ENCODE results near the gene STX7. TPM values are rescaled to one million over a fixed set of nuclear protein-coding genes. Genes with fewer than 3 reads are reported as not detected.

Gene STX7
- total RNA-seq, 1 donor from 2014 or later, result 10.4 TPM

GRCh38 chr6:132481189-132481588, 31.7 kb downstream of the STX7 start:
- H3K4me3 ChIP-seq (ENCODE audit: low read length in 3 of 3), result no peak overlapping the region
- H3K27me3 ChIP-seq (ENCODE audit: control insufficient read depth in 3 of 3, insufficient read depth in 3 of 3, low read length in 3 of 3), result no peaks in the 10 kb centered on the region
- H3K27ac ChIP-seq (ENCODE audit: low read depth, low read length), result no peak overlapping the region
- no peak overlapping the region for H3K9ac ChIP-seq (ENCODE audit: low read depth in 1 of 3, low read length in 3 of 3)
- peaks cover 0 to 3% (median 3%) of the 10 kb centered on the region in 3 donors for H3K4me1 ChIP-seq (ENCODE audit: control insufficient read depth in 3 of 3, insufficient read depth in 3 of 3, low read length in 3 of 3)
- H3K36me3 ChIP-seq (ENCODE audit: control insufficient read depth in 3 of 3, insufficient read depth in 3 of 3, low read length in 3 of 3), result no peaks in the 10 kb centered on the region
- no peaks in the 10 kb centered on the region for H3K9me3 ChIP-seq (ENCODE audit: control insufficient read depth in 3 of 3, low read length in 3 of 3)

GRCh38 chr6:132479131-132479530, 33.8 kb downstream of the STX7 start:
- Histone ChIP-seq H3K27me3 (ENCODE audit: control insufficient read depth in 3 of 3, insufficient read depth in 3 of 3, low read length in 3 of 3) (no peaks in the 10 kb centered on the region), H3K36me3 (ENCODE audit: control insufficient read depth in 3 of 3, insufficient read depth in 3 of 3, low read length in 3 of 3) (no peaks in the 10 kb centered on the region), H3K27ac (ENCODE audit: low read depth, low read length) (no peak overlapping the region), H3K9me3 (ENCODE audit: control insufficient read depth in 3 of 3, low read length in 3 of 3) (no peaks in the 10 kb centered on the region), H3K9ac (ENCODE audit: low read depth in 1 of 3, low read length in 3 of 3) (no peak overlapping the region), H3K4me3 (ENCODE audit: low read length in 3 of 3) (no peak overlapping the region), H3K4me1 (ENCODE audit: control insufficient read depth in 3 of 3, insufficient read depth in 3 of 3, low read length in 3 of 3) (peaks cover 0 to 3% (median 3%) of the 10 kb centered on the region in 3 donors)

GRCh38 chr6:132478674-132479073, 34.2 kb downstream of the STX7 start:
- Histone ChIP-seq H3K36me3 (ENCODE audit: control insufficient read depth in 3 of 3, insufficient read depth in 3 of 3, low read length in 3 of 3) (peaks cover 0 to 3% (median 0%) of the 10 kb centered on the region in 3 donors), H3K9me3 (ENCODE audit: control insufficient read depth in 3 of 3, low read length in 3 of 3) (no peaks in the 10 kb centered on the region), H3K27me3 (ENCODE audit: control insufficient read depth in 3 of 3, insufficient read depth in 3 of 3, low read length in 3 of 3) (no peaks in the 10 kb centered on the region), H3K27ac (ENCODE audit: low read depth, low read length) (no peak overlapping the region), H3K9ac (ENCODE audit: low read depth in 1 of 3, low read length in 3 of 3) (no peak overlapping the region), H3K4me1 (ENCODE audit: control insufficient read depth in 3 of 3, insufficient read depth in 3 of 3, low read length in 3 of 3) (peaks cover 0 to 3% (median 3%) of the 10 kb centered on the region in 3 donors), H3K4me3 (ENCODE audit: low read length in 3 of 3) (no peak overlapping the region)

- Histone ChIP-seq H3K4me3 (ENCODE audit: low read length in 3 of 3) (no peak overlapping the region), H3K27me3 (ENCODE audit: control insufficient read depth in 3 of 3, insufficient read depth in 3 of 3, low read length in 3 of 3) (no peaks in the 10 kb centered on the region), H3K36me3 (ENCODE audit: control insufficient read depth in 3 of 3, insufficient read depth in 3 of 3, low read length in 3 of 3) (peaks cover 0 to 3% (median 0%) of the 10 kb centered on the region in 3 donors), H3K4me1 (ENCODE audit: control insufficient read depth in 3 of 3, insufficient read depth in 3 of 3, low read length in 3 of 3) (peaks cover 0 to 3% (median 3%) of the 10 kb centered on the region in 3 donors), H3K27ac (ENCODE audit: low read depth, low read length) (no peak overlapping the region), H3K9ac (ENCODE audit: low read depth in 1 of 3, low read length in 3 of 3) (no peak overlapping the region), H3K9me3 (ENCODE audit: control insufficient read depth in 3 of 3, low read length in 3 of 3) (no peaks in the 10 kb centered on the region)
Observed at GRCh38 chr6:132478266-132478665, 34.6 kb downstream of the STX7 start.

- H3K27ac ChIP-seq (ENCODE audit: low read depth, low read length), result no peak overlapping the region
- H3K27me3 ChIP-seq (ENCODE audit: control insufficient read depth in 3 of 3, insufficient read depth in 3 of 3, low read length in 3 of 3), result no peaks in the 10 kb centered on the region
- no peak overlapping the region for H3K9ac ChIP-seq (ENCODE audit: low read depth in 1 of 3, low read length in 3 of 3)
- H3K9me3 ChIP-seq (ENCODE audit: control insufficient read depth in 3 of 3, low read length in 3 of 3), result no peaks in the 10 kb centered on the region
- H3K36me3 ChIP-seq (ENCODE audit: control insufficient read depth in 3 of 3, insufficient read depth in 3 of 3, low read length in 3 of 3), result peaks cover 0 to 6% (median 2%) of the 10 kb centered on the region in 3 donors
- H3K4me1 ChIP-seq (ENCODE audit: control insufficient read depth in 3 of 3, insufficient read depth in 3 of 3, low read length in 3 of 3), result peaks cover 0 to 3% (median 3%) of the 10 kb centered on the region in 3 donors
- H3K4me3 ChIP-seq (ENCODE audit: low read length in 3 of 3), result no peak overlapping the region
Observed at GRCh38 chr6:132476688-132477087, 36.2 kb downstream of the STX7 start.

GRCh38 chr6:132475925-132476324, 37.0 kb downstream of the STX7 start:
- no peak overlapping the region for H3K27ac ChIP-seq (ENCODE audit: low read depth, low read length)
- no peaks in the 10 kb centered on the region for H3K9me3 ChIP-seq (ENCODE audit: control insufficient read depth in 3 of 3, low read length in 3 of 3)
- H3K36me3 ChIP-seq (ENCODE audit: control insufficient read depth in 3 of 3, insufficient read depth in 3 of 3, low read length in 3 of 3), result peaks cover 0 to 11% (median 6%) of the 10 kb centered on the region in 3 donors

GRCh38 chr6:132471787-132472186, 41.1 kb downstream of the STX7 start:
- Histone ChIP-seq H3K4me1 (ENCODE audit: control insufficient read depth in 3 of 3, insufficient read depth in 3 of 3, low read length in 3 of 3) (no peaks in the 10 kb centered on the region), H3K4me3 (ENCODE audit: low read length in 3 of 3) (no peak overlapping the region), H3K9me3 (ENCODE audit: control insufficient read depth in 3 of 3, low read length in 3 of 3) (no peaks in the 10 kb centered on the region), H3K9ac (ENCODE audit: low read depth in 1 of 3, low read length in 3 of 3) (no peak overlapping the region), H3K27ac (ENCODE audit: low read depth, low read length) (no peak overlapping the region), H3K27me3 (ENCODE audit: control insufficient read depth in 3 of 3, insufficient read depth in 3 of 3, low read length in 3 of 3) (no peaks in the 10 kb centered on the region), H3K36me3 (ENCODE audit: control insufficient read depth in 3 of 3, insufficient read depth in 3 of 3, low read length in 3 of 3) (peaks cover 4 to 42% (median 32%) of the 10 kb centered on the region in 3 donors)

More at GRCh38 chr6:132475925-132476324, 37.0 kb downstream of the STX7 start:
- Histone ChIP-seq H3K27me3 (ENCODE audit: control insufficient read depth in 3 of 3, insufficient read depth in 3 of 3, low read length in 3 of 3) (no peaks in the 10 kb centered on the region), H3K4me1 (ENCODE audit: control insufficient read depth in 3 of 3, insufficient read depth in 3 of 3, low read length in 3 of 3) (peaks cover 0 to 3% (median 2%) of the 10 kb centered on the region in 3 donors), H3K9ac (ENCODE audit: low read depth in 1 of 3, low read length in 3 of 3) (no peak overlapping the region), H3K4me3 (ENCODE audit: low read length in 3 of 3) (no peak overlapping the region)

GRCh38 chr6:132466952-132467351, 46.0 kb downstream of the STX7 start:
- Histone ChIP-seq H3K9me3 (ENCODE audit: control insufficient read depth in 3 of 3, low read length in 3 of 3) (no peaks in the 10 kb centered on the region), H3K9ac (ENCODE audit: low read depth in 1 of 3, low read length in 3 of 3) (no peak overlapping the region), H3K4me1 (ENCODE audit: control insufficient read depth in 3 of 3, insufficient read depth in 3 of 3, low read length in 3 of 3) (no peaks in the 10 kb centered on the region), H3K27me3 (ENCODE audit: control insufficient read depth in 3 of 3, insufficient read depth in 3 of 3, low read length in 3 of 3) (no peaks in the 10 kb centered on the region), H3K36me3 (ENCODE audit: control insufficient read depth in 3 of 3, insufficient read depth in 3 of 3, low read length in 3 of 3) (peaks cover 14 to 76% (median 59%) of the 10 kb centered on the region in 3 donors), H3K4me3 (ENCODE audit: low read length in 3 of 3) (no peak overlapping the region), H3K27ac (ENCODE audit: low read depth, low read length) (no peak overlapping the region)

- Histone ChIP-seq H3K27me3 (ENCODE audit: control insufficient read depth in 3 of 3, insufficient read depth in 3 of 3, low read length in 3 of 3) (no peaks in the 10 kb centered on the region), H3K36me3 (ENCODE audit: control insufficient read depth in 3 of 3, insufficient read depth in 3 of 3, low read length in 3 of 3) (peaks cover 18 to 77% (median 60%) of the 10 kb centered on the region in 3 donors), H3K27ac (ENCODE audit: low read depth, low read length) (no peak overlapping the region), H3K9me3 (ENCODE audit: control insufficient read depth in 3 of 3, low read length in 3 of 3) (no peaks in the 10 kb centered on the region), H3K4me1 (ENCODE audit: control insufficient read depth in 3 of 3, insufficient read depth in 3 of 3, low read length in 3 of 3) (no peaks in the 10 kb centered on the region), H3K9ac (ENCODE audit: low read depth in 1 of 3, low read length in 3 of 3) (no peak overlapping the region), H3K4me3 (ENCODE audit: low read length in 3 of 3) (no peak overlapping the region)
Observed at GRCh38 chr6:132465530-132466485, 47.1 kb downstream of the STX7 start.
